Measurements from ENCODE around the gene AXDND1. TPM values are rescaled to one million over a fixed set of nuclear protein-coding genes. Genes with fewer than 3 reads are reported as not detected.
"Not testable (repeated sequence)": the region's sequence is repeated elsewhere in the genome, so short reads cannot be mapped to it uniquely, and the experiment has no call there.

Gene AXDND1
- total and polyA plus RNA-seq, 9 donors = 0.13 to 0.28 (median 0.23) TPM; not detected in 3

GRCh38 chr1:179366093-179366800, 476 bp downstream of the AXDND1 start:
- Histone ChIP-seq H3K36me3 (ENCODE audit: control insufficient read depth, insufficient read depth, low read length) (no peaks in the 10 kb centered on the region), H3K4me3 (ENCODE audit: low read length) (peak overlapping the region; percentile 85), H3K27ac (ENCODE audit: low read length) (peak overlapping the region; percentile 97), H3K4me1 (ENCODE audit: control insufficient read depth, insufficient read depth, low read length) (peaks cover 4% of the 10 kb centered on the region), H3K27me3 (ENCODE audit: control insufficient read depth, insufficient read depth, low read length) (no peaks in the 10 kb centered on the region), H3K9me3 (replicated peaks; ENCODE audit: control insufficient read depth, low read depth, low read length) (no peaks in the 10 kb centered on the region)
- 1% methylated on average over 18 of the region's 28 CpGs for WGBS (ENCODE audit: insufficient coverage)
- DNase-seq = no peak

- no peak overlapping the region for H3K27ac ChIP-seq (ENCODE audit: low read length)
- H3K27me3 ChIP-seq (ENCODE audit: control insufficient read depth, insufficient read depth, low read length) = no peaks in the 10 kb centered on the region
- H3K9me3 ChIP-seq (replicated peaks; ENCODE audit: control insufficient read depth, low read depth, low read length) = no peaks in the 10 kb centered on the region
- H3K4me1 ChIP-seq (ENCODE audit: control insufficient read depth, insufficient read depth, low read length) = peaks cover 4% of the 10 kb centered on the region
- H3K36me3 ChIP-seq (ENCODE audit: control insufficient read depth, insufficient read depth, low read length) = no peaks in the 10 kb centered on the region
- H3K4me3 ChIP-seq (ENCODE audit: low read length) = no peak overlapping the region
- WGBS (ENCODE audit: insufficient coverage) = no CpG with 5 or more reads among the region's 4 CpGs
- DNase-seq = peak; percentile 79
Observed at GRCh38 chr1:179369751-179370341, 4.1 kb downstream of the AXDND1 start.

GRCh38 chr1:179372160-179372559, 6.4 kb downstream of the AXDND1 start:
- Histone ChIP-seq H3K4me1 (ENCODE audit: control insufficient read depth, insufficient read depth, low read length) (no peaks in the 10 kb centered on the region), H3K27ac (ENCODE audit: low read length) (no peak overlapping the region), H3K36me3 (ENCODE audit: control insufficient read depth, insufficient read depth, low read length) (no peaks in the 10 kb centered on the region), H3K27me3 (ENCODE audit: control insufficient read depth, insufficient read depth, low read length) (no peaks in the 10 kb centered on the region), H3K4me3 (ENCODE audit: low read length) (no peak overlapping the region), H3K9me3 (replicated peaks; ENCODE audit: control insufficient read depth, low read depth, low read length) (no peaks in the 10 kb centered on the region)
- no peak for DNase-seq
- WGBS (ENCODE audit: insufficient coverage) = no CpG with 5 or more reads among the region's 4 CpGs

GRCh38 chr1:179376223-179376622, 10.5 kb downstream of the AXDND1 start:
- Histone ChIP-seq H3K4me1 (ENCODE audit: control insufficient read depth, insufficient read depth, low read length) (no peaks in the 10 kb centered on the region), H3K27ac (ENCODE audit: low read length) (no peak overlapping the region), H3K4me3 (ENCODE audit: low read length) (no peak overlapping the region), H3K9me3 (replicated peaks; ENCODE audit: control insufficient read depth, low read depth, low read length) (no peaks in the 10 kb centered on the region), H3K36me3 (ENCODE audit: control insufficient read depth, insufficient read depth, low read length) (no peaks in the 10 kb centered on the region), H3K27me3 (ENCODE audit: control insufficient read depth, insufficient read depth, low read length) (no peaks in the 10 kb centered on the region)
- 88% methylated on average over 1 of the region's 6 CpGs for WGBS (ENCODE audit: insufficient coverage)
- DNase-seq = no peak

- Histone ChIP-seq H3K27me3 (ENCODE audit: control insufficient read depth, insufficient read depth, low read length) (no peaks in the 10 kb centered on the region), H3K27ac (ENCODE audit: low read length) (no peak overlapping the region), H3K4me1 (ENCODE audit: control insufficient read depth, insufficient read depth, low read length) (no peaks in the 10 kb centered on the region), H3K36me3 (ENCODE audit: control insufficient read depth, insufficient read depth, low read length) (no peaks in the 10 kb centered on the region), H3K4me3 (ENCODE audit: low read length) (no peak overlapping the region), H3K9me3 (replicated peaks; ENCODE audit: control insufficient read depth, low read depth, low read length) (no peaks in the 10 kb centered on the region)
- DNase-seq = no peak
Observed at GRCh38 chr1:179380299-179380698, 14.5 kb downstream of the AXDND1 start.

- no peaks in the 10 kb centered on the region for H3K9me3 ChIP-seq (replicated peaks; ENCODE audit: control insufficient read depth, low read depth, low read length)
- no peak for DNase-seq
- no peaks in the 10 kb centered on the region for H3K27me3 ChIP-seq (ENCODE audit: control insufficient read depth, insufficient read depth, low read length)
- no peak overlapping the region for H3K27ac ChIP-seq (ENCODE audit: low read length)
- no peak overlapping the region for H3K4me3 ChIP-seq (ENCODE audit: low read length)
- no peaks in the 10 kb centered on the region for H3K4me1 ChIP-seq (ENCODE audit: control insufficient read depth, insufficient read depth, low read length)
- WGBS (ENCODE audit: insufficient coverage) = no CpG with 5 or more reads among the region's 1 CpG
- H3K36me3 ChIP-seq (ENCODE audit: control insufficient read depth, insufficient read depth, low read length) = no peaks in the 10 kb centered on the region
Observed at GRCh38 chr1:179384027-179384426, 18.3 kb downstream of the AXDND1 start.

- Histone ChIP-seq H3K9me3 (replicated peaks; ENCODE audit: control insufficient read depth, low read depth, low read length) (no peaks in the 10 kb centered on the region), H3K4me3 (ENCODE audit: low read length) (no peak overlapping the region)
- WGBS (ENCODE audit: insufficient coverage) = 60% methylated on average over 1 of the region's 1 CpG
Observed at GRCh38 chr1:179385510-179385909, 19.7 kb downstream of the AXDND1 start.

GRCh38 chr1:179393721-179394120, 27.9 kb downstream of the AXDND1 start:
- no CpG with 5 or more reads among the region's 3 CpGs for WGBS (ENCODE audit: insufficient coverage)
- Histone ChIP-seq H3K27ac (ENCODE audit: low read length) (no peak overlapping the region), H3K36me3 (ENCODE audit: control insufficient read depth, insufficient read depth, low read length) (no peaks in the 10 kb centered on the region), H3K9me3 (replicated peaks; ENCODE audit: control insufficient read depth, low read depth, low read length) (peaks cover 2% of the 10 kb centered on the region), H3K4me1 (ENCODE audit: control insufficient read depth, insufficient read depth, low read length) (no peaks in the 10 kb centered on the region), H3K4me3 (ENCODE audit: low read length) (no peak overlapping the region), H3K27me3 (ENCODE audit: control insufficient read depth, insufficient read depth, low read length) (no peaks in the 10 kb centered on the region)
- DNase-seq = no peak

More at GRCh38 chr1:179385510-179385909, 19.7 kb downstream of the AXDND1 start:
- DNase-seq = no peak
- no peaks in the 10 kb centered on the region for H3K36me3 ChIP-seq (ENCODE audit: control insufficient read depth, insufficient read depth, low read length)
- H3K27me3 ChIP-seq (ENCODE audit: control insufficient read depth, insufficient read depth, low read length) = no peaks in the 10 kb centered on the region
- no peak overlapping the region for H3K27ac ChIP-seq (ENCODE audit: low read length)
- H3K4me1 ChIP-seq (ENCODE audit: control insufficient read depth, insufficient read depth, low read length) = no peaks in the 10 kb centered on the region

- H3K4me3 ChIP-seq (ENCODE audit: low read length); H3K9me3 ChIP-seq (replicated peaks; ENCODE audit: control insufficient read depth, low read depth, low read length); DNase-seq; H3K36me3 ChIP-seq (ENCODE audit: control insufficient read depth, insufficient read depth, low read length); H3K27me3 ChIP-seq (ENCODE audit: control insufficient read depth, insufficient read depth, low read length); H3K27ac ChIP-seq (ENCODE audit: low read length); H3K4me1 ChIP-seq (ENCODE audit: control insufficient read depth, insufficient read depth, low read length): not testable (repeated sequence)
- WGBS (ENCODE audit: insufficient coverage) = no CpG with 5 or more reads among the region's 2 CpGs
Observed at GRCh38 chr1:179399399-179399798, 33.6 kb downstream of the AXDND1 start.

- not testable (repeated sequence) for H3K36me3 ChIP-seq (ENCODE audit: control insufficient read depth, insufficient read depth, low read length); H3K27me3 ChIP-seq (ENCODE audit: control insufficient read depth, insufficient read depth, low read length); H3K27ac ChIP-seq (ENCODE audit: low read length); H3K9me3 ChIP-seq (replicated peaks; ENCODE audit: control insufficient read depth, low read depth, low read length); H3K4me3 ChIP-seq (ENCODE audit: low read length); H3K4me1 ChIP-seq (ENCODE audit: control insufficient read depth, insufficient read depth, low read length); DNase-seq
- WGBS (ENCODE audit: insufficient coverage) = no CpG with 5 or more reads among the region's 3 CpGs
Observed at GRCh38 chr1:179417760-179418159, 52.0 kb downstream of the AXDND1 start.
